Stimulated activated CD8-positive, alpha-beta memory T cell treated with anti-CD3 and anti-CD28 coated beads, Interleukin-15, amount 100 ng/mL, for 24 hours (primary cell): ENCODE data around the gene SLC7A8.

ENCODE experiments used
- DNase-seq: peaks from one replicate; pipeline ENCODE4 v3.0.0-alpha.2; 2020; ENCODE audit warnings: low read depth

The SLC7A8 gene

DNA sequence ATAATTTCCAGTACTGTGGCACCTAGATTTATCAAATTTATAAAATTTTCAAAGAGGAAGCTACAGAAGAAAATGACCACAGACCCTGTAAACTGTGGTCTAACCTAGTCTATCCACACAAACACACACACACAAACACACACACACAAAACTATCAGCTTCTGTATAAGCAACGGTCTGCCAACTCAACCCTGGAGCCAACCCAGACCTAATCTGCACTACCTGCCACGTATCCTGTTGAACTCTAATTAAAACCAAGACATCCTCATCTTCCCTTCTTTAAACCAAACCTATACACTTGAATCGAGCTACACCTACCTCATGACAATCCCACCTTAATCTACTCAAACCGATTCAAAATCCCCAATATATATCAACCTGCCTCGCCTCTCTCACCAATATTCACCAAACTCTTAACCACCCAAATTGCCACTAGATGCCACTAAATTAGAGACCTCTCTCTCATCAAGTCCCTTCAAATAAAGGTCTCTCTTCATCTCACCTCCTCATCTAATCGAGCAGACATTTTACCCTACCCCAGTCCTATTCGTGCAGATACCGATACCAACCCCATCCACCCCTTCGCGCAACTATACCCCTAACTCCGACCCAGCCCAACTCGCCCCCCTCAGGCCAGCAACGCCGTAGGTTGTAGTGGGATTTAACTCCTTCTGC, 89.3 kb downstream of the SLC7A8 start:
- DNase-seq, result no peak

DNA sequence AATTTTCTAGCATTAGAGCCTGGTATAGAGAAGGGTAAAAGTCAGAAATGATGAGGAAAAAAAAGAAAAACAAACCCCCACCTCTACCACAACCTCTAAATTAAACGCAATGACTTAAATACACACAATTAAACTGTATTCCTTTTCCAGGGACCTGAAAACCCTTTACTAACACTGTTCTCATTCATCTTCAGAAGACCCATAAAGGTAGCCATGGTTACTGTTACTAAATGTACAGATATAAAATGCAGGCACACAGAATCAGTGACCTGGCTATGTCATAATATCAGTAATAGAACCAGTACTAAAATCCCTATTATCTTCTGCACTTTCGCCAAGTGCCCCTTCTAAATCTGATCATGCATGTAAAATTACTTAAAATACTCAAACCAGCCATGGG, 89.9 kb downstream of the SLC7A8 start:
- DNase-seq, result no peak

DNA sequence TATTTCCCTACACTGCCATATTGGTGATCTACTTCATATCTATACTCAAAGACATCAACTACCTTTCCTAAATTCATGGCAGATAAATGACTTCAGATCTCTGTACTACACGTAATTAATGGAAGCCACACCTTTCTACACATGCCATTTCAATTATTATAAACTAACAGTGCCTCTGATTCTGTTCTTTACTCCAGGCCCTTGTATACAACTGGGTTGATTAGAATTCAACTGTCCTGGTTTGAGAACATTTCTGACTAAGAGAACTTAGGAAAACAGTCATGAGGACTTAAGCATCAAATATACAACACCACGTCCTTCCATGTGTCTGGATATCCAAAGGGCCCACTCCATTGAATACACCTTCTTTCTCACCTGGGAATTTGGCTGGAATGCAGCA, 90.4 kb downstream of the SLC7A8 start:
- no peak for DNase-seq

DNA sequence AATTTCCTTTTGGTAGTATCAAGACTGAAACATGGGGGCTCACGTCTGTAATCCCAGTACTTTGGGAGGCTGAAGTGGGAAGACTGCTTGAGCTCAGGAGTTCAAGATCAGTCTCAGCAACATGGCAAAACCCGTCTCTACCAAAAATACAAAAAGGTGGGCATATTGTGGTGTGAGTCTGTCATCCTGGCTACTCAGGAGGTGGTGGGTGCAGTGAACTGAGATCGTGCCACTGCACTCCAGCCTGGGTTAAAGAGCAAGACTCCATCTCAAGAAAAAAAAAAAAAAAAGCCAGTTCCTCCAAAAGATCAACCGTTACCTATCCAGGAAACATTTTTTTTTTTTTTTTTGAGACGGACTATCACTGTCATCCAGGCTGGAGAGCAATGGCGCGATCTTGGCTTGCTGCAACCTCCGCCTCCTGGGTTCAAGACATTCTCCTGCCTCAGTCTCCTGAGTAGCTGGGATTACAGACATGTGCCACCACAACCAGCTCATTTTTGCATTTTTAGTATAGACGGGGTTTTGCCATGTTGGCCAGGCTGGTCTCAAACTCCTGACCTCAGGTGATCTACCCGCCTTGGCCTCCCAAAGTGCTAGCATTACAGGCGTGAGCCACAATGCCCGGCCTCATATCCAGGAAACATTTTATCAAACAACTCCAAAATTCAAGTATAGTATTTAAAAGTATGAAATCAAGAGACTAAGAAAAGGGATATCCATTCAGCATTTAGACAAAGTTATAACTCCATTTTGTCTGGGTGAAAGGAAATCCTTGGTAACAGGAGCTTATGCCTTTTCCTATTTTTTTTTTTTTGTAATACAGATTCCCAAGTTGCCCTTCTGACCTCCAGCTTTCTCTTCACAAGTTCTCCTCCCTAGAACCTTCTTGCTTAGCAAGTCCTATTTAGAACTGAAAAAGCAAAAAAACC, 91.9 kb downstream of the SLC7A8 start:
- DNase-seq, result no peak

- DNase-seq, result no peak
Measured at GRCh38 chr14:23090254-23090636, 93.2 kb downstream of the SLC7A8 start.

DNA sequence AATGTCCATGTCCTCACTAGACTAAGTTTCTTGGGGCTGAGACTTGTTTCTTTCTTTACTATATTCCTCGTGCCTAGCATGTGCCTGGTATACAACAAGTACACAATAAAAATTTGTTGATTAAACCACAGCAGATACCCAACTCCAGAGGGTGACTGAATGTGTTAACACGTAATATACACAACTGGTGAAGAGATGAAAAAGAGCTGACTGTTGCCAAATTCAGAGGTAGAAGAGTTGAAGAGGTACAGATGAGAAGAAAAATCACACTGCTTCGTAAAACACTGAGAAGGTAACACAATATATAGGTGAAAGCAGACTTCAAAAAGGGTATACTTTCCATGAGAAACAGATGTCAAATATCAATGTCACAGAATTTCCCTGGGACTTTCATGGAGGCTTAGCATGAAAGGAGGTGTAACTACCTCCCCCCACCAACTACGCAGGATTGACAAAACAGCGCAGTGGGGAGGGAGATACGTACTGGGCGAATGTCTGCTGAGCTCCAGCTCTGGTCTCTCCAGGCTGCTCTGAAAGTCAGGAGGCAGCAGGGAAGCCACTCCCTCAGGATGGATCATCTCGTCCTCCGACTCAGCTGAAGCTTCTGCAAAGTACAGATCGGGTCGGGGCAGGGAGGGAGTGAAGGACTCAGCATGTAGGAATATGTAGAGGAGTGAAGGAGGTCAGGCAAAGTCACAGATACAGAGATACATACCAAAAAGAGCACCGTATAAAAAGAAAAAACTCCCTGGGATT, 93.8 kb downstream of the SLC7A8 start:
- DNase-seq, result no peak

DNA sequence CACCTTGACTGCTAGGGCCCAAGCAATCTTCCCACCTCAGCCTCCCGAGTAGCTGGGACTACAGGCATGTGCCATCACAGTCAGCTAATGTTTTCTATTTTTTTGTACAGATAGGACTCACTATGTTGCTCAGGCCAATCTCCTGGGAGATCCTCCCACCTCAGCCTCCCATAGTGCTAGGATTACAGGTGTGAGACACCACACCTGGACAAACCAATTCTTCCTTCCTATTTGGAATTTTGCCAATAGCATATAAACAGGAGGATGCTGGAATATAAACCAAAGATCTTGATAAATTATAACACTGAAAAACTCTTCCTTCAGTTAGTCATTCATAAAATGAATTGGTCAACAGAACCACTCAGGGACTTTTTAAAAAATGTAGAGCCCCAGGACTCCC, 96.9 kb downstream of the SLC7A8 start:
- no peak for DNase-seq

DNA sequence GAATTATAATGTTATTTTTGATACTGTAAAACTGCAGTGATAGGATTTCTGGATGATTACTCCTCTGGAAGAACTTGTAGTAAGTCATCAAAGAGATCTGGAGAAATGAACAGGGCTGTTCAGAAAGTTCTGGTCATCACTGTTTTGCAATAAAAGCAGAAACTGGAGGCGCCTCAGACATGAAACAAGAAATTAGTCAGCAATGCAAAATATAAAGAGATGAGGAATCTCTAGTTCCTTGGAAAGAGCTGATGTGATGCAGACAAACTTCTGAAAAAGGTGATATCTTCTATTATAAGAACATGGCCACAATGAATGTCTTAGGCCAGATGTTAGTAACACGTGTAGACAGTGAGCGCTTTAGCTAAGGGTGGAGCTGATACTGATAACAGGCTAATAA, 98.0 kb downstream of the SLC7A8 start:
- no peak for DNase-seq

DNA sequence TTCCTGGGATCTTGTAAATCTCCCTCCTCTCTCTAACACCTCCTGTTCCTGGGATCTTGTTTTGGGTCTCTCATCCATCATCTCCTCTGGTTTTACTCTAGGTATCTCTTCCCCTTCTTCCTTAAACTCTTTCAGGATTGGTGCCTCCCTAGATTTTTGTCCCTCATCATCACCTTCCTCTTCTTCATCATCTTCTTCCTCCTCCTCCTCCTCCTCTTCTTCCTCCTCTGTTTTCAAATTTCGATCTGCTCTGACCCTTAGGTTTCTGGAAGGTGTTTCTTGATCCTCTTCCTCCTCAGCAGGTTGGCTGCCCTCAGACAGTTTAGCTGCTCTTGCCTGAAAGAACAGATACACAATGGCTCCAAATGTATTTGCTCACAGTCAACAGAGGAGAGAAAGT, 103.0 kb downstream of the SLC7A8 start:
- DNase-seq, result no peak

GRCh38 chr14:23079716-23080115, 103.7 kb downstream of the SLC7A8 start:
- DNase-seq, result no peak

GRCh38 chr14:23078692-23079116, 104.8 kb downstream of the SLC7A8 start:
- DNase-seq, result no peak

- no peak for DNase-seq
Measured at GRCh38 chr14:23077962-23078361, 105.5 kb downstream of the SLC7A8 start.

DNA sequence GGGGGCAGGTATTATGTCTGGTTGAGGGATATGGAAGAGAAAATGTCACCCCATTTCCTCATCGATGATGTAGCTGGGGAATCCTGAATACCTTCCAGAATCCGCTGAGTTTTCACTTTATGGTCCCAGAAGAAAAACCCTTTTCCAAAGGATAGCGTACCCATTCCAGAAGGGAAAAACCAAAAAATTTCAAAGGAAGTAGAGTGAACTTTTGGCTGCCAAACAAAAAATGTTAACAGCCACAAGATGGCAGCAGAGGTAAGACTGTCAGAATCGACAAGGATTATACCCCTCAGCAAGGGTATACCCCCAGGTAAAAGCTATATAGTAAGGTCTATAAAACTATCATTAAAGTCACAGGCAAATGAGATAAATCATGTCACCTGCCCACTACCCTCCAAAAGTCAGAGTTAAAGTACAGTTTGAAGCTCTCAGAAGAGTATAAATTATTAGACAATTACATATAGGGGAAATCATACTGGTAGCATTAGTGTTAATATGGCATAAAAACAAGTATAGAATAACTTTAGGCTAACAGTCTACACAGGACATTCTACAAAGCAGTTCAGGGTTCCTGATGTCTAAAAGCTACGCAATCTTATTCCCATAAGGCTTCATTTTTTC, 106.6 kb downstream of the SLC7A8 start:
- DNase-seq, result no peak
